HCT116 (cell line): ENCODE data around the gene SLC25A45.

Experiments used
- JUND ChIP-seq: IDR thresholded peaks from 2 replicates; pipeline ENCODE4 v1.6.1; 2012
- POLR2A ChIP-seq: IDR thresholded peaks from 2 replicates; pipeline ENCODE4 v1.7.0; 2011; ENCODE audit warnings: borderline replicate concordance; ENCODE audit not compliant: insufficient read depth, insufficient read length; ENCODE audit errors: extremely low read depth
- POLR2AphosphoS5 ChIP-seq: IDR thresholded peaks from 2 replicates; pipeline ENCODE4 v1.6.1; 2011; ENCODE audit warnings: mild to moderate bottlenecking, low read depth, low read length, moderate library complexity
- YY1 ChIP-seq: IDR thresholded peaks from 2 replicates; pipeline ENCODE4 v1.6.1; 2011; ENCODE audit warnings: low read length, low read depth, moderate library complexity, mild to moderate bottlenecking; ENCODE audit not compliant: insufficient replicate concordance; ENCODE audit errors: extremely low read depth

GRCh38 chr11:65401803-65402248, 19.4 kb upstream of the SLC25A45 start:
- TF ChIP-seq POLR2A (no peak), POLR2AphosphoS5 (no peak), JUND (no peak), YY1 (no peak)
